ENCODE results near the gene COX8C.

COX8C gene, protein sequence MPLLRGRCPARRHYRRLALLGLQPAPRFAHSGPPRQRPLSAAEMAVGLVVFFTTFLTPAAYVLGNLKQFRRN

GRCh38 chr14:93346926-93347721 is at the start of gene COX8C:
Gene COX8C, plus strand, starts transcription at chr14:93347182. Its CDS starts 87 bp downstream, at chr14:93347269.
- no peak for DNase-seq (ENCODE audit: low spot score)

GRCh38 chr14:93299416-93299815 is 47.6 kb upstream of the COX8C start:
- no peak for DNase-seq (ENCODE audit: low spot score)

DNA sequence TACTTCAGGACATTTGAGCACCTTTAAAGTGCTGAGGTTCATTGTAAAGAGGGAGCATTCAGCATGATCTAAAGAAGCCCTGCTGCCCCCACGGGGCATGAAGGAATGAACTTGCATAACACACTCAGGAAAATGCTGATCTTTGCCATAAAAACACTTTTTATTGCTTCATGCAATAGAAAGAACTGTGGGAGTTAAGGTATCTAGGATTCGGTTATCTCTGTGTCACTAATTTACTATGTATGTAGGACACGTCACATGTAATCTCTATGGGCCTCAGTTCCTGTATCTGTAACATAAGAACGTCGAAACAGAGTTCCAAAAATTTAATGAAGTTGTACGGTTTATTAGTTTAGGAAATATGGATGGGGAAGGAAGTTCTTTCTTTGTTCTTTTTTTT is 47.1 kb upstream of the COX8C start:
- DNase-seq (ENCODE audit: low spot score), result no peak

DNA sequence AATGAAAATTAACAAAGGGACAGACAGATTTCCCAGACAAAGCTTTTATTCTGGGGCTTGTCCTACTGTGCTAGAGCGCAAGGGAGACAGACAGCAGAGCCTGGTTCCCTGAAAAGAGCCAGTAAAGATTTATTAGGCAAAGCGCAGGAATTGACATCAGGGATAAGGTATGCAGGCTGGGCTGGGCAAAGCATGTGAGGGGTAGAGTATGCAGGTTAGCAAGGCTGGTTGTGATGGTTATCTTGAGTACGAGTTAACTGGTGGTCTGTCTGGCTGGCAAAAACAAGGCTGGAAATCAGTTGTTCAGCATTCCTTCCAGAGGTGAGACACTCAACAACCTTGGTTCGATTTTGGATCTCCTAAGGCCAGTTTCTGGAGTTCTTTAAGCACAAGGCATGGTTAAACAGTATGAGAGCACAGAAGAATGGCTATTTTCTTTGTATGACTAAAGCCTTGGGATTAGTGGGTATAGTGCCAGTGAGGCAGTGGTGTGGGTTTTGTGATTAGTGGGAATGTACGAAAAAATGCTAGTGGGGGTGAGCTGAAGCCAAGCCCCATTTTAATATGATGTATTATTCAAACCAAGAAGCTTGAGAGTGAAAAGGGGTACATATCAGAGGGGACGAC is 45.0 kb upstream of the COX8C start:
- DNase-seq (ENCODE audit: low spot score), result no peak

- DNase-seq (ENCODE audit: low spot score), result no peak
Observed at GRCh38 chr14:93302688-93303581, 44.0 kb upstream of the COX8C start.

DNA sequence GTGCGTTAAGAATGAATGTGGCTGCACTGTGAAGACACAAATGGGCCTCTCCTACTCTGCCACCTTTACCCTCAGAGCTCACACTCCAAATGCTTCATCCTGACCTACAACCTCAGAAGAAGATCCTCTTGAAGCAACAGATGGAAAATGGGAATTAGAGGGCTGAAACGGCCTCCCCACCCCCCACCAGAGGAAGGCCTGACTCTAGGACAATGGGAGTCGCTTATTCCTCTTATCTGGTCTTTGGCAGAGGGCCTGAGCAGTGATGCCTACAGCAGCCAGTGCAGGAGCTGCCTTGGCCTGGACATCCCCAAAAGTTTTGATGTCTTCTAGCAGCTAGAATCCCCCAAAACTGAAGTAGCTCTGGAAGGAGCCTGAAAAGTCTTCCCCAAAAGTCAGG is 43.3 kb upstream of the COX8C start:
- DNase-seq (ENCODE audit: low spot score), result peak; percentile 25

DNA sequence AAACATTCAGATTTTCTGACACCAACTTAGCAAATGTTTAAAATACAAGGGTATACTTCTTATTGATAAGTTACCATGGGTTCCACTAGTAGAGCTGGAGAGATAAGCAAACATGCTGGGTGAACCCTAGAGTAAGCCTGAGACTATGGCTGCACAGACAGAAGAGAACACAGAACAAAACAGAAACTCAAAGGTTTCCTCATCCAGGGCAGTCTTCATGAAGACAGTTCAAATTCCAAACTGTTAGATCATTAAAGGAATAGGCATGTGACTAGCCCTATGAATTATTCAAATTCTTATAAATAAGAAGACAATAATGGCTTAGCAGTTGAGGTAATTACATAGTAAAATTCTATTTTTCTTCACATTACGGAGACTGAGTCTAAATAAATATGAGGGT is 42.2 kb upstream of the COX8C start:
- peak; percentile 68 for DNase-seq (ENCODE audit: low spot score)

DNA sequence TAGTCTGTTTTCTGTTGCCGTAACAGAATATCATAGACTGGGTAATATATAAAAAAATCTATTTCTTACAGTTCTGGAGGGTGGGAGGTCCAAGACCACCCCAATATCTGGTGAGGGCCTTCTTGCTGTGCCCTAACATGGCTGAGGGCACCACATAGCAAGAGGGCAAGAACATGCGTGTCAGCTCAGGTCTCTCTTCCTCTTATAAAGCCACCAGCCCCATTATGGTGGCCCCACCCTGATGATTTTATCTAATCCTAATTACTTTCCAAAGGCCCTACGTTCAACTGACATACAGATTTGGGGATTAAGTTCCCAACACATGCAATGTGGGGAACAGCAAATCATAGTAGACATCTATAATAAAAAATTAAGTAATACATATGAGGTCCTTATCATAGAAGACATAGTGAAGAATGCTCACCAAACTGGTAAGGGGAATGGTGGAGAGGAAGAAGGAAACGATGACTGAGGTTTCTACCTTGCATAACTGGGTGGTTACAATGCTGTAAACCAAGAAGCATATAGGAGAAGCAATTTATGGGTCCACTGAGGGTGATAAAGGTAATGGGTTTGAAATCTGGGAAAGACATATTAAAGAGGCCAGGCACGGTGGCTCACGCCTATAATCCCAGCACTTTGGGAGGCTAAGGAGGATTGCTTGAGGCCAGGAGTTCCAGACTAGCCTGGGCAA is 41.1 kb upstream of the COX8C start:
- DNase-seq (ENCODE audit: low spot score), result no peak

- DNase-seq (ENCODE audit: low spot score), result no peak
Observed at GRCh38 chr14:93306812-93307211, 40.2 kb upstream of the COX8C start.

DNA sequence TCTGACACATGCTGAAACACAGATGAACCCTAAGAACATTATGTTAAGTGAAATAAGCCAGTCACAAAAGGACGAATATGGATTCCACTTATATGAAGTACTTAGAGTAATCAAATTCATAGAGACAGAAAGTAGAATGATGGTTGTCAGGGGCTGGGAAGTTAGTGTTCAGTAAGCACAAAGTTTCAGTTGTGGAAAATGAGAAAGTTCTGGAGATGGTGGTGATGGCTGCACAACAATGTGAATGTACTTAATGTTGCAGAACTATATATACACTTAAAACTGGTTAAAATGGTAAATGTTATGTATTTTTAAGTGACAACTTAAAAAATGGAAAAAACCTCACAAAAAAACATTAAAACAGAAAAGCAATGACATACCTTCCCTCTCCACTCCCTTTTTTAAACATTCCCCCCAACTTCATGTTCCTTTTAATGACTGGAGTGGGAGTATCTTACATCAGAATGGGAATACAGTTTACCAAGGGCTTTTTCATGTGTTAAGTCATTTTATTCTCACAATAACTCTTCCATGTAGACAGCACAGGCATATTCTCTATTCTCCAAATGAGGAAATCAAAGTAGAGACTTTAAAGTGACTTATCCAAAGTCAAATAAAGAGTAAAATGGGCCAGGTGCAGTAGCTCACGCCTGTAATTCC is 38.2 kb upstream of the COX8C start:
- DNase-seq (ENCODE audit: low spot score), result no peak

DNA sequence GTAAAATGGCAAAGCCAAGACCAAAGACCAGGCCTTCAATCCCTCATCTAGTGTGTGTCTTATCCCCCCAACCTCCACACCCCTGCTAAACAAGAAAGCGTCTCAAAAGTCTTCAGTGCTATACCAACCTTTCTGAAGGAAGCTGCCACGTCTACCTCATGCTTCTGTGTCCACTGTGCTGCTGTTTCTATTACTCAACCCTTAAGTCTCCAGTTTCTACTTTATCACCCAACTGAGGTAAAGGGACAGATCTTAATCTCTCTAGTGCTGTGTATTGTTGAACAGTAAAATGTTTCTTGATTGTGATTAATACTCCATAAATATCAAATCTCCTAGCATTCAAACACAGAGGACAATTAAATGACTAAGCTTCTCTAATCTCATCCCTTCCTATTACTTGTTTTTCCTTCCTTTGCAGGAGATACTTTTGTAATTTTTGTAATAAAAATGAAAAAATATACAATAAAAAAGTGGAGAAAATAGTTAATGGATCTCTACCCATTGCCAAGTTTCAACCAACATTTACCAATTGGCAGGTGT is 37.5 kb upstream of the COX8C start:
- no peak for DNase-seq (ENCODE audit: low spot score)

- DNase-seq (ENCODE audit: low spot score), result no peak
Observed at GRCh38 chr14:93311082-93311481, 35.9 kb upstream of the COX8C start.

DNA sequence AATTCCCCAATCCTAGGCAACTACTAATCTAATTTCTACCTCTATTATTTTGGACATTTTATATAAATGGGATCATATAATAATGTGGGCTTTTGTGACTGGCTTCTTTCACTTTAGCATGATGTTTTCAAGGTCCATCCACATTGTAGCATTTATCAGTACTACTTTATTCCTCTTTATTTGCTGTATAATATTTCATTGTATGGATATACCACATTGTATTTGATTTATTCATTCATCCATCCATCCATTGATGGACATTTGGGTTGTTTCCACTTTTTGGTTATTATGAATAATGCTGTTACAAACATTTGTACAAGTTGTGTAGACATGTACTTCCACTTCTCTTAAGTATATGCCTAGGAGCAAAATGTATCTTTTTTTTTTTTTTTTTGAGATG is 31.4 kb upstream of the COX8C start:
- DNase-seq (ENCODE audit: low spot score), result no peak

DNA sequence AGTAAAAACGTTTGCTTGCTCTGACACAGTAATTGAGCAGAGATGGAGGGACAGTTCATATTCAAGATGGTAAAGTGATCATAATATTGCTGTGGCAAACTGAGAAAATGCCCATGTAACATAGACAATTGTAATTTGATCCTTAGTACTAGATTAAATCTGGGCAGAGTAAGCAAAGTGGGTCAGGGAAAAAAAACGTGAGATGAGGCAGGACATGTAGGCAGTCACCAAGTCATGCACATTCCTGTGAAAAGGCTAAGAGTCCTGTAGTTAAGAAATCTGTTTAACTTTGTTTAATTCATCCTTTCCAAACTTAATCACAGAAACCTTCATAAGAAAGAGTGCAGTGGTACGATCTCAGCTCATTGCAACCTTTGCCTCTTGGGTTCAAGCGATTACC is 30.3 kb upstream of the COX8C start:
- no peak for DNase-seq (ENCODE audit: low spot score)

DNA sequence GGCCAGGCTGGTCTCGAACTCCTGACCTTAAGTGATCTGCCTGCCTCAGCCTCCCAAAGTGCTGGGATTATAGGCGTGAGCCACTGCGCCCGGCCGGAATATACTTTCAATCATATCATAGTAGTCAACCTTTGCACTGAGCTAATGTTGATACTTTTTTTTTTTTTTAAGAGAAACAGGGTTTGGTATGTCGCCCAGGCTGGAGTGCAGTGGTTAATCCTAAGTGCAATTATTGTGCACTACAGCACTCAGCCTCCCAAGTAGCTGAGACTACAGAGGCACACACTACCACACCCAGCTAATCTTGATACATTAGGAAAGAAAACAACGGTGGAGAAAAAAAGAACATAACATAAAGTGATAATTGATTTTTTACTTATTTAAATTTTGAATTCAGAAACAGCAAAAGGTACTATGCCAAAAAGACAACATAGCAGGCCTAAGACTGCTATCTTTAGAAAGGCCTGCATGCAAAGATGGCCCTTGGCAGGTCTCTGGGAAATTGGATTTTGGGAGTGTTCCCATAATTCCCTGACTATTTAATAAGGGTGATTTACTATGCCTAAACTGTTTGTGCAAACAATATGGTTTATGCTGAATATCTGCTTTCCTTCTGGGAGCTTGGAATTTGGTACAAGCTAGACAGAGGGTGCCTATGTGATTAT is 29.6 kb upstream of the COX8C start:
- no peak for DNase-seq (ENCODE audit: low spot score)

DNA sequence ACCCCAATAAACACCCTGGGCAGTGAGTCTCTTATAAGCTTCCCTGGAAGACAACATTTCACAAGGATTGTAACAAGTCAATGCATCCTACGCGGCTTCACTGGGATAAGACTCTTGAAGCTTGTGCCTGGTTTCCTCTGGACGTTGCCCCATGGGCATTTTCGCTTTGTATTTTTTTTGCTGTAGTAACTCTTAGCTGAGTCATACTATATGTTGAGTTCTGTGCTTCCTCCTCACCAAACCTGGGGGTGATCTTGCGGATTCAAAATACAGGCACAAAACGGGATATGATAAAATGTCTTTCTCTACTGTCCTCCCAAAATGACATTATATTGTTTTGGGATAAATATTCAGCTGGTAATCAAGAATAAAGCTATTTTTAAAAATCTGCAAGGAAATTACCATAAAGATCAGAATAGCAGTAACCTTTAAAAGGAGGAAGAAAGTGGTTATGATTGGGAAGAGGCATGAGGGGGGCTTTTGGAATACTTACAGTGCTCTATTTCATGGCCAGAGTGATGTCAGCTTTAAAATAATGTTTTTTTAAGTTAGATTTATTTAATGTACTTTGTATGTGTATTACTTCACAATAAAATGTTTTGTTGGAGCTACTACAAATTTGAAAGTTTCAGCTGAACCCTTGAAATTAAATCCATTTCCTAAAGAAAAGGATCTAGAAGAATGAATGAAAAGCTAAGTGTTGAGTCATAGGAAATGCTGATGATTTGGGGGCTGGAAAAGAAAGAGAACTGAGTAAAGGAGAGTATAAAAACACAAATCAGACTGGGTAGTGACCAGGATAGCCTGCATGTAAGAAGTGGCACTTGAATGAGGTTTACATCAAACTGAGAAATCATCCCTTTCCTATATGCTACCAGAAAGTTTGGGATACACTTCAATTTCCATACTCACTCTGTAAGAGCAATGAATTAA is 28.8 kb upstream of the COX8C start:
- DNase-seq (ENCODE audit: low spot score), result no peak

DNA sequence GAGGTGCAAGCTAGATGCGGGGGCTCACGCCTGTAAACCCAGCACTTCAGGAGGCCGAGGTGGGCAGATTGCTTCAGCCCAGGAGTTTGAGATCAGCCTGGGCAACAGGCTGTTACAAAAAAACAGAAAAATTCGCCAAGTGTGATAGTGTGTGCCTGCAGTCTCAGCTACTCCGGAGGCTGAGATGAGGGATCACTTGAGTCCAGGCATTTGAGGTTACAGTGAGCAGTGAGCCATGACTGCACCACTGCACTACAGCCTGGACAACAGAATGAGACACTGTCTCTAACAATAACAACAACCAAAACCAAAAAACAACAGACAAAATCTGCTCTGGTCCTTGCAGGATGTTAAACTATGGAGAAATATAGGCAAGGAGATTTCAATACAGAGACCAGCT is 28.1 kb upstream of the COX8C start:
- no peak for DNase-seq (ENCODE audit: low spot score)

GRCh38 chr14:93319494-93319893 is 27.5 kb upstream of the COX8C start:
- DNase-seq (ENCODE audit: low spot score), result no peak

DNA sequence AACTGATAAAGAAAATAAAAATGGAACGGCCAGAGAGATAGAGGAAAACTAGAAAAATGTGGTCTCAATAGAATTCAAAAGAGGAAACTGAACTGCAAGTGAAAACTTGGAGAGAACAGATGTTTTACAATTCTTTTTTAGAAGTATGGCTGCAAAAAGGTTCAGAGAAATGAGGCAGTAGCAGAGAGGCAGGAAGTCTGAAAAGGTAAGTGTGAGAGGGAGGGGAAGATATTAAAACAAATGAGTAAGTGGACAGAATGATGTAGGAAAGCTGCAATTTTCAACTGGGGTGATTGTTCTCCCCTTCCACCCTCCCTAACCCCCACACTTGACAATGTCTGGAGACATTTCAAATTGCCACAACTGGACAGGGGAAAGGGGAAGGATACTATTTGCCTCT is 27.0 kb upstream of the COX8C start:
- DNase-seq (ENCODE audit: low spot score), result no peak

DNA sequence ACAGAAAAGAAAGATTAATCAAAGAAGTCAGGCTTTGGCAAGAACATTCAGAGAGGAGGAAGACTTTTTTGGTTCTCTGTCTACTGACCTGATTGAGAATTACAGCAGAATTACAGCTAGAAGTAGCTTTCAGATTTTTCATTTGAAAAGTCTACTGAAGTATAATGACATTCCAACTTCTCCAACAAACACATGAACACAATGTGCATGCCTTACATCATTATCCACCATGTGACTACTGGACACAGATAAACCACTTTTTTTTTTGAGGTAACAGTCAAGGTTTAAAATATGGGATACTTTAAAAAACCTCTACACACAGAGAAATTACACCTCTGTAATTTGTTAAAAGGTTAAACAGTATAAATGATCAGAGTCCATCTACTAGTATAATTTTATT is 26.5 kb upstream of the COX8C start:
- no peak for DNase-seq (ENCODE audit: low spot score)
